HG03354 (cell line): Measurements from ENCODE around the gene ATE1.
A peak's percentile ranks its signal among the peaks of the same experiment; 100 is the strongest.
"Not testable (repeated sequence)": the region's sequence is repeated elsewhere in the genome, so short reads cannot be mapped to it uniquely, and the experiment has no call there.

Experiments
- ATAC-seq: cut with Tn5 transposase; IDR thresholded peaks from one replicate; pipeline ENCODE4 v1.9.1; 2021; ENCODE audit warnings: mild to moderate bottlenecking; ENCODE audit not compliant: unreplicated experiment, poor library complexity, severe bottlenecking

The ATE1 gene

DNA sequence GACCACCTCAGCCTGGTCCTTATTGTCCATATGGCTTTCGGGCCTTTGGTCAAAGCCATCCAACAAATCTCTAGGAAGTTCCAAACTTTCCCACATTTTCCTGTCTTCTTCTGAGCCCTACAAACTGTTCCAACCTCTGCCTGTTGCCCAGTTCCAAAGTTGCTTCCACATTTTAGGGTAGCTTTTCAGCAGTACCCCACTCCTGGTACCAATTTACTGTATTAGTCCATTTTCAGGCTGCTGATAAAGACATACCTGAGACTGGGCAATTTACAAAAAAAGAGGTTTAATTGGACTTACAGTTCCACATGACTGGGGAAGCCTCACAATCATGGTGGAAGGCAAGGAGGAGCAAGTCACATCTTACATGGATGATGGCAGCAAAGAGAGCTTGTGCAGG, 170.6 kb downstream of the ATE1 start:
- ATAC-seq: not testable (repeated sequence)

DNA sequence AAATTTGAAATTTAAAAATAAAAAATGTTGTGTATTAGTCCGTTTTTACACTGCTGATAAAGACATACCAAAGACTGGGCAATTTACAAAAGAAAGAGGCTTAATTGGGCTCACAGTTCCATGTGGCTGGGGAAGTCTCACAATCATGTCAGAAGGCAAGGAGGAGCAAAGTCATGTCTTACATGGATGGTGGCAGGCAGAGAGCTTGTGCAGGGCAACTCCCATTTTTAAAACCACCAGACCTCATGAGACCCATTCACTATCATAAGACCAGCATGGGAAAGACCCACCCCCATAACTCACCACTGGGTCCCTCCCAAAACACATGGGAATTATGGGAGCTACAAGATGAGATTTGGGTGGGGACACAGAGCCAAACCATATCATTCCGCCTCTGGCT, 172.3 kb downstream of the ATE1 start:
- ATAC-seq: not testable (repeated sequence)

DNA sequence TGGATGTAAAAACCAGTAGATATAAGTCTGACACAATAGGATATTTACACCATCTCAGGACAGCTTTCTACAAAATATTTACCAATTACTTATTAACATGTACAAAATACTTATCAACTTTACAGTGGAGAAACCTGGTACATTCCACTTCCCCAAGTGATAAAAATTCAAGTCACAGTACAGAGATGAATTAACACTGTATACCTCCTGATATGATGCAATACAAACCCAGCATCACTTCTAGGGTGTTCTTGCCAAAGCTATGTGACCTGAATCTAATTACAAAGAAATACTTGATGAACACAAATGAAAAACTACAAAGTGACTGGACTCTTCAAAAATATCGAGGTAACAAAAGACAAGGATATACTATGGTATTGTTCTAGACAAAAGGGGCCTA, 173.2 kb downstream of the ATE1 start:
- no peak for ATAC-seq

DNA sequence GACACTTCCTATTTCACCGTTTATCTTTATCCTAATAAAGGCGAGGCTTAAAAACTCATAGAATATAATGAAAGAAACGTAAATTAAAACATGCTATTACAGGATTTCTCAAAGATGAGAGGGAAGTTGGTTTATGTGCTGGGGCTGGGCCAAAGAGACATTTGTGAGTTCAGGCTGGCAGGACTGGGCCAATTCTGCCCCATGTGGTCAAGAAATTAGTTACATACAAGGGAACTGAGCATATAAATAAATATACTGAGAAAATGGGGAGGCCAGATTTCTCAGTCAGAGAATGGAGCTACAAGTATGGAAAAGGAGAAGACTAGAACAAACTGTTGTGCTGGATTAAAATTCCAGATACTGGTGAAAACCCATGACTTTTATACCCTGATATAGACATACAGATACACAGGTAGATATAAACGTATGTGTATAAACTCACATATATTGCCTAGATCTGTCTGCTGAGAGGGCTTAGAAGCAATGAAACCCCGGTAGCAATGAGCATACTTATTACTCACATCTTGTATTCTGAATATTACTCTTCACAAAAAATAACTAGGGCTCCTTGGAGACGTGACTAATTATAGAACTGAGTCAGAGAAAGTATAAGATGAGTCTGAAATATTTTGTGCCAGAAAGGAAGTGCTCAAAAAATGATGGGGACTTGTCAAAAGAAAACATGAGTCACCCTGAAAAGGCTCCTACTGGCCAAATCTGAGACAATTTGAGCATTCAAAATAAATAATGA, 173.9 kb downstream of the ATE1 start:
- ATAC-seq: peak; percentile 86

DNA sequence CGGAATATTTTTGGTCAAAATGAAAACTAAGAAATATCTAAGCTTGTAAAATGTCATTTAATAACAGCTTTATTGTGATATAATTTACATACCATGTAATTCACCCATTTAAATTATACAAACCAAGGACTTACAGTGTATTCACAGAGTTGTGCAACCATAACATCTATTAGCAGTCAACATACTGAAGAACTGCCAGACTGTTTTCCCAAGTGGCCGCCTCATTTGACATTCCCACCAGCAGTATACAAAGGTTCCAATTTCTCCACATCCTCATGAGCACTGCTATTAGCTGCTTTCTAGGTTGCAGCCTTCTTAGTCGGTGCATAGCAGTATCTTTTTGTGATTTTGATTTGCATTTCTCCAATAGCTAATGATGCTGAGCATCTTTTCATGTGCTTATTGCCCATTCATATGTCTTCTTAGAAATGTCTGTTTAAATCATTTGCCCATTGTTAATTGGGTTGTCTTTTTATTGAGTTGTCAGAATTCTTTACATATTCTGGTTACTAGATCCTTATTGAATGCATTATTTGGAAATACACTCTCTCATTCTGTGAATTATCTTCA, 176.6 kb downstream of the ATE1 start:
- ATAC-seq: no peak

DNA sequence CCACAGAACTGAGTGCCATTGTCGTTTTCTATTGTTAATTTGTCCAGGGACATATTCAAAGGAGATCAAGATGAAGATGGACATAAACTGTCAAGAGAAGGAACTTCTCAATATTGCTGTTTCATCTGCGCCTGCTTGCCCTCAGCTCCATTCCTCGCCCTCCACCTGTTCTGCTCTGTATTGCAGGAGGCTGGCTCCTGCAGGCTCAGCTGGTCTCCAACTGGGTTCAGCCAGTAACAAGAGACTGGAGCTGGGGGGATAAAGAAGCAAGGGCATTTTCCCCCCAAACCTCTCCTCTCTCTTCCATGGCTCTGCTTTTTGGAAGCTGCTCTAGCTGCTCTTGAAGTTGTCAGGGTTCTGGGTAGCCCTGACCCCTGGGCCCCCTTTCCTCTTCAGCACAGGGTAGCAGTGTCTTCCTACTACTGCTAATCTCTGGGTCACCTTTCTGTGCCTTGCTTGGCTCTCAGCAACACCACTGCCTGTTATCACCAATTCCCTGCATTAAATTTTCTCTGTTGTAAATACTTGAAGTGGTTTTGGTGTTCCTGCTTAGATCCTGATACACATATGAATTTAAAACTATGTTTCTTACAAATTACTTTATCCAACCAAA, 180.6 kb downstream of the ATE1 start:
- no peak for ATAC-seq

DNA sequence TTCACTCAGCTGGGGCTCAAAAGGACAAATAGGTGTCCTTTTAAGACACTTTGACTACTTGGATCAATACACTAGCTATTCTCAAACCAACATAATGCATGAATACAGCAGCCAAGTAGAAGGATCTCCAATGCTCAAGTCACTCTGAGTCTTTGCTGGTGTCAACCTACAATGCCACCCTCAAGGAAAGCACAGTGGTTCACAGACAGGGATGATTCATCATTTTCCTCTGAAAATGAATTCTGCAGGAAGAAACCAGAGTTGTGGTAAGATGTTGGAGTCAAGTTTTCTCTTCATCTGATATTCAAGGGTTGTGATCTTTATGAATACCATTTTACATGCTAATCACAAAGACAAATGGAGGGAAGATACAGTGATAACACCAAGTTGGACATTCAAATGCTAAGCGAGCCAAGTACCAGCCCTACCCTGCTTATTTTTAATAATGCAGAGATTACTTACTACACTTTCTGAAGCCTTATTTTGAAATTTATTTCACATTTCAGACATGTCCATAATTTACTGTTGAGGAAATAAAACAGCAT, 186.5 kb downstream of the ATE1 start:
- ATAC-seq: no peak

DNA sequence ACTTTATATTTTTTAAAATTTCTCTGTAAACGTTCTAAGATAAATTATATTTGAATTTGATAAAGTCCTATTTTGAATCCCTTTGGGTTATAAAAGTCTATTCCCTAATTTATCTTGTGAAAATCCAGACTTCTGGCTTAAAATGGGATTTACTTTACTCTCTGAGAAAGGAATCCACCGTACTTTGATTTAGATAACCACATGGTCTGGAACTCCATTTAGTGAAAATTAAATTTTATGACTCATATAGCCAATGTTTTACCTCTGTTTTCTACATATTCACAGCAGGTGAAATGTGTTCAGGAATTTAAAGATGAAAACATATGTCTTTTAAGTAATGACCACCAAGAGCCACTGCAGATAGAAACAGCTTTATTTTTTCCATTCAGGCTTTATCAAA, 187.8 kb downstream of the ATE1 start:
- ATAC-seq: no peak

DNA sequence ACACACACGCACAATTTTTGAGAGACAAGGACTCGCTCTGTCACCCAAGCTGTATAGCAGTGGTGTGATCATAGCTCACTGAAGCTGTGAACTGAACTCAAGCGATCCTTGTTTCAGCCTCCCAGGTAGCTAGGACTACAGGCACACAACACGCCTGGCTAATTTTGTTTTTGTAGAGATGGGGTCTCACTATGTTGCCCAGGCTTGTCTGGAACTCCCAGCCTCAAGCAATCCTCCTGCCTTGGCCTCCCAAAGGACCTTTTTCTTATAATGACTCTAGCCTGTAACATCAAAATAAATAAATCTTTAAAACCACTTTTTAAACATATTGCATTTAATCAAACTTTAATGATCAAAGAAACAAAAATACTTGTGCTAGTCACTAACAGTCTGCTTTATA, 188.7 kb downstream of the ATE1 start:
- ATAC-seq: no peak

DNA sequence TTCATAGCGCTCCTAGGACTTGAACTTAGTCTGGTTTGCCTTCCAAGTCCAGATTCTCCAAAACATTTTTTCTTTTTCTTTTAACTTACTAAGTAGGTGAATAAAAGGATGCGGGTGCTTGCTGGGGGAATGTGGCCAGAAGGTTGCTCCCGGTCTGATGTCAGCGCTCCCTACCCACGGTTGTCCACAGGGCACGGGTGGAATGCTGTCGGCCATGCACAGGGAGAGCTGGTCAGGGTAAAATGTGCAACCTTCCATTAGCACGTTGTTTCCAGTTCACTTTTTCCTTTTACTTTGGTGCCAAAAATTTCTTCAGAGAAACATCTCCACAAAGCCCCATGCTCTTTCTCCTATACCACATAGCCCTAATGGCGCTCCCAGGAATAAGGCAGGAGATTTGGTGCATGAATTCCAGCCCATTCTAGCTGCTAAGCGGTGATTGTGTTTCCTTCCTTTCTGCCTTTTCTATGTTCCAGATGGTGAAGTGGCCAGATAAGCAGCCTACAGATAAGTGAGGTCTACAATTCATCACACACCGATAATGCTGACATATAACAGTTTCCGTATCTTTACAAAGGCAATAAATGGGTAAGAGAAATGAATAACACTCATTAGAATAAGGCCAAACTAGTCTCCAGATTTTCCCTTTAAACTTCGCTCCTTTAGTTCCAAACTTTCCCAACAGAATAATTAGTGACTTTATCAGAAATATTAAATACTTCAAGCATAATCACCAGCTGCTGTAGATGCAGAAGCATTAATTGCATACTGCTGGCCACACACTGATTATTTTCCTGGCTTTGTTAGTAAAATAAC, 191.3 kb downstream of the ATE1 start:
- ATAC-seq: no peak

DNA sequence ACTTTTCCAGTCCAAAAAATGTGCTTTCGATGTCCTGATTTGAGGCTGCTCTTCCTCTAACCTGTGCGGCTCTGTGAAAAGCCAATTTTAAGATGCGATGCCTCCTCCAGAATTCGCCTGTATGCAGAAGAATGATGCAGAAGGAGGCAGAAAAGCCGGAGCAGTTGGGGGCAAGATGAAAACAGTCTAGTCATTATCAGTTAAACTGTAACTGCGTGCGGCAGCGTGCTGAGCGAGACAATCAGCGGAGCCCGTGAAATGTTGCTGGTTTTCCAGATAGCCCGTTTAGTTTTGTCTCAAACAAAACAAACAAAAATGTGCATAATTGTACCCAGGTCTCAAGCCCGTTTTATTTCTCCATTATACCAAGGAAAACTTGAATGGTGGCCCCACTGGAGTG, 192.6 kb downstream of the ATE1 start:
- ATAC-seq: no peak

DNA sequence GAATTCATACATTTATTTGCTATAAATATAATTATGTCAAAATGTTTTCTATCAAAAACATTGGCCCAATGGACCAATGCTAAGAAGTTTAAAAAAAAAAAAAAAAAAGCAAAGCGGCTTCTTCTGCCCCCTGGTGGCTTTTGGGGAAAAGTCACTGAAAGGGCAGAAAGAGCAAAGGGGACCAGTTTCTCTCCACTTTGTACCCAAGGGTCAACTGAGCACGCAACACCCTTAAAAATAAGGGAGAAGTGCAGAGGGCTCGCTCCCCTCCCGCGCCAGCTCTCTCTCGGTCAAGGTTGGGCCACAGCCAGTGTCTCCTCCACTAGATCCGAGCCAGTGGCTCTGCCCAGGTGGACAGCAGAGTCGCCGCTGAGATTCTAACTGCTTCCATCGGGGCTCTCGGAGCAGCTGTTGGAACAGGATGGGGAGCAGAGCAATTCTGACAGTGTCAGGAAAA, 193.2 kb downstream of the ATE1 start:
- ATAC-seq: no peak

DNA sequence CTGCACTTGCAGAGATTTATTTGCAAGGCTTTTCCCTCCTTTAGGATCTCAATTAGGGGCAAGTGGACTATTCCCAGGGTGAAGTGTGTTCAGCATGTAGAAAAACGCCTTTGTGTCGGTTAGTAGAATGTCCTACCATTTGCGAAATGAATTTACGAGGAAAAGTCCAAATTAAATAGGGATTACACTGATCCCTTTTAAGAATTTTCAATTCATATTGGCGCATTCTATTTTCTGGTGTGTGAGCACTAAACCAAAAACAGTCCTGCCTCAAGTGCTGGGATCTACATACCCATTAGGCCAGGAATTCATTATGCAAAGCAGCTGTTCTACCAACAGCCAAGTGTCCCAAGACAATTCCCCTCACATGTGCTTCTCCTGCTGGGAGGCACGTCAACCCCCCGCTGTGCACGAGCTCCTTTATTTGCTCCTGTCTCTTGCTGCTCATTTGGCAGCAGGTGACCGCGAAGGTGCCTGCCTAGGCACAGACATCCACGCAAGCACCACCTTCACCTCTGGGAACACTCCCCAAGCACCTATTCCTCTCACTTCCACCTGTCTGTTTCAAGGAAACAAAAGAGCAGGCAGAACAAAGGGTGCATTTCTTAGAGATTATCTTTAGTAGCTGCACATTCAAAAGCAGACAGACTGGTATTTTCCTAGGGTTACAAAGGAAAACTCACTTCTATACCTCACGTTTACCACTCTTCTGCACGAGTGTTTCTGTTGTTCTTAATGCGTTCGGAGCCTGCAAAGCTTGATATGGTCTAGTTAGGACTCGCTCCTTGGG, 195.0 kb downstream of the ATE1 start:
- ATAC-seq: no peak

DNA sequence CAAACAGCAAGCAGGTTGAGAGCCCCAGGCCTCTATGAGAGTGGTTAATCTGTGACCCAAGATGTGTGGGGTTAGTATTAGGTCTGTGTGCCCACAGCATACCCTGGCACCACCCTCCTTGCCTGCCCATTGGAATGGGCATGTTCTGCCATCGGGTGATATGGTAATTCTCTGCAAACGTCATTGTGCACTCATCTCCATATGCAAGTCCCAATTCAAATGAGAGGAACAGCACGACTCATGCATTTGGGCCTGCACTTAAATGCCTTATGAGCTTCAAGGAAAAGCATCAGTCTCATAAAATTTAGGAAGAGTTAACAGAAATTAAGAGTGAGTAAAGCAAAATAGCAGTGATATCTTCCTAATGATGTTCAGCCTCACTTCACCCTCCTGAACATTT, 195.7 kb downstream of the ATE1 start:
- no peak for ATAC-seq

DNA sequence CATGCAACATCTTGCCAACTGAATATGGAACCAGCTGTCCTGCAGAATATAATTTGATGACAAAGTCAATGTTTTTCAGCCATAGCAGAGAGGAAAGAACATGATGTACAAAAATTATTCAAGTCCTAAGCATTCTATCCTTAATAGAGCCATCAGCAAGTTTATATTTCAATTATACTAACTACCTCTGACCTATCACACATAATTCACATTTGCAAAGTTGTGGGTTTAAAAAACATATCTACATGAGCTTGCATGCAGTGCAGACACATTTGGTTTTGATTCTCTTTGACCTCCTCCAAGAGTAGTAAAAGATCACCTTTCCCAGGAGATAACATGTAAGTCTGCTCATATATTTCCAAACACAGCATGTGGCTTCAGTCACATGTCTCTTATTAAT, 203.5 kb downstream of the ATE1 start:
- ATAC-seq: no peak

DNA sequence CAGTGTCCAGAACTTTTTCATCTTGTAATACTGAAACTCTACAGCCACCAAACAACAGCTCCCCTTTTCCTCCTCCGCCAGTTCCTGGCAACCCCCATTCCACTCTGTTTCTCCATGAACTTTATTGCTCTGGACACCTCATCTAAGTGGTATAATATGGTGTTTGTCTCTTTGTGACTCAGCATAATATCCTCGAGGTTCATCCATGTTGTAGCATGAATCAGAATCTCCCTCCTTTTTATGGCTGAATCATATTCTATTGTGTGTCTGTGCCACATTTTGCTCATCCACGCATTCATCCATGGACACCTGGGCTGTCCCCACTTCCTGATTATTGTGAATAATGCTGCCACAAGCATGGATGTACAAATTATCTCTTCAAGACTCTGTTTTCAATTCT, 205.2 kb downstream of the ATE1 start:
- no peak for ATAC-seq

DNA sequence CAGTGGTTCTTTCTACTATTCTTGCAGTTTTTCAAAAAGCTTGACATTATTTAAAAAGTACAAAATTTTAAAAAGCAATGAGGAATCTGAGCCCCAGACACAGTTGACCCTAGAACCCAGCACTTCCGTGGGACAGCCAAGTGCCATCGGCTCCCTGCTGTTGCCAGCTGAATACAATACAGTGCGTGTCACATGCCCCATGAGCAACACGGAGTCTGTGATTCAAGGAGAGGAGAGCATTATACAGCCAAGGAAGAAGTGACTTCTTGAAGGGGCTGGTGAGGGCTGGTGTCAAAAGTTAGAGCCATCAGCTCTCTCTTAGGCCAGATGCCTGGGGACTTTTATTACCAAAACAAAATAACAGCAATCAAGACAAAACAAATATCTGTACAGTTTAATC, 206.6 kb downstream of the ATE1 start:
- ATAC-seq: no peak

DNA sequence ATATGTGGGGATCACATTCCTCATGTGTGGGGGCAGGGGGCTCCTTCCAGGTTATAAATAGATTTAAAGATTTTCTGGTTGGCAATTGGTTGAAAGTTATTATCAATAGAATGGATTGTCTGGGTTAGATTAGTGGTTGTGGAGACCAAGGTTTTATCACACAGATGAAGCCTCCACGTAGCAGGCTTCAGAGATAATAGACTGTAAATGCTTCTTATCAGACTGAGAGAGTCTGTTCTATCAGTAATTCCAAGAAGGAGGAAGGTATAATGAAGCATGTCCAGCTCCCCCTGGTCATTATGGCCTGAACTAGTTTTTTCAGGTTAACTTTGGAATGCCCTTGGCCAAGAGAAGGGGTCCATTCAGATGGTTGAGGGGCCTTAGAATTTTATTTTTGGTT, 211.9 kb downstream of the ATE1 start:
- no peak for ATAC-seq

DNA sequence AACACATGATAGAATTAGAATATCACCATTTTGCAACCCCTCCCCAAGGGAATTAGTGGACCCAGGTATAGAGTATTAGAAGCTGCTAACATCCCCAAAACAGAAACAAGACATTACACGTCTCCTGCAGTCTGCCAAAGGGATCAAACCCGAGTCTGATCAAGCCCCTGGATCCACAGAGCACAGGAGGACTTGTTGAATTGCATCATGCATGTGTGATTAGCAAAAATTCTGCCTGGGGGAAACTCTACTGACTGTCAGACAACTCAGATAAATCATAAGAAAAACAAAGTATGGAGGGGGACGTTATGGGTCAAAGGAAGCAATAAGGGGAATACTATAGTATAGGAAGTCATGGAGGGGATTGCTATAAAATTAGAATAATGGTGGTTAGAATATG, 212.8 kb downstream of the ATE1 start:
- no peak for ATAC-seq
